ENCODE data around the gene IL13RA2.

The IL13RA2 gene

GRCh38 chrX:114976292-114976691 lies 41.1 kb downstream of the IL13RA2 start:
- TF ChIP-seq CTCF (IDR thresholded peaks at IDR 0.05; ENCODE audit: low read depth, low read length): no peak
- DNase-seq (ENCODE audit: low read depth, low spot score): no peak
- no peak overlapping the region for H3K4me3 ChIP-seq (ENCODE audit: low read depth, low read length)
- in situ Hi-C loops (cut with HindIII; ENCODE audit: low sequenced_read_pairs): no loop called here

GRCh38 chrX:114973013-114973412 lies 44.4 kb downstream of the IL13RA2 start:
- H3K4me3 ChIP-seq (ENCODE audit: low read depth, low read length): no peak overlapping the region
- DNase-seq (ENCODE audit: low read depth, low spot score): no peak
- no peak for TF ChIP-seq CTCF (IDR thresholded peaks at IDR 0.05; ENCODE audit: low read depth, low read length)
- in situ Hi-C loops (cut with HindIII; ENCODE audit: low sequenced_read_pairs): no loop called here

GRCh38 chrX:114970806-114971205 lies 46.6 kb downstream of the IL13RA2 start:
- no peak for DNase-seq (ENCODE audit: low read depth, low spot score)

GRCh38 chrX:114964374-114964773 lies 53.0 kb downstream of the IL13RA2 start:
- DNase-seq (ENCODE audit: low read depth, low spot score): no peak
- H3K4me3 ChIP-seq (ENCODE audit: low read depth, low read length): no peak overlapping the region
- in situ Hi-C loops (cut with HindIII; ENCODE audit: low sequenced_read_pairs): no loop called here
- no peak for TF ChIP-seq CTCF (IDR thresholded peaks at IDR 0.05; ENCODE audit: low read depth, low read length)

More at GRCh38 chrX:114970806-114971205, 46.6 kb downstream of the IL13RA2 start:
- in situ Hi-C loops (cut with HindIII; ENCODE audit: low sequenced_read_pairs): no loop called here
- no peak for TF ChIP-seq CTCF (IDR thresholded peaks at IDR 0.05; ENCODE audit: low read depth, low read length)
- no peak overlapping the region for H3K4me3 ChIP-seq (ENCODE audit: low read depth, low read length)

- H3K4me3 ChIP-seq (ENCODE audit: low read depth, low read length): no peak overlapping the region
- in situ Hi-C loops (cut with HindIII; ENCODE audit: low sequenced_read_pairs): no loop called here
- DNase-seq (ENCODE audit: low read depth, low spot score): no peak
- TF ChIP-seq CTCF (IDR thresholded peaks at IDR 0.05; ENCODE audit: low read depth, low read length): no peak
Observed at GRCh38 chrX:114962209-114962608, 55.2 kb downstream of the IL13RA2 start.

- DNase-seq (ENCODE audit: low read depth, low spot score): peak; percentile 17
- TF ChIP-seq CTCF (IDR thresholded peaks at IDR 0.05; ENCODE audit: low read depth, low read length): peak; percentile 42
- H3K4me3 ChIP-seq (ENCODE audit: low read depth, low read length): no peak overlapping the region
- in situ Hi-C loops (cut with HindIII; ENCODE audit: low sequenced_read_pairs): no loop called here
Observed at GRCh38 chrX:114959729-114960128, 57.7 kb downstream of the IL13RA2 start.

Measured in astrocyte of the spinal cord (primary cell).